Fibroblast of skin of left biceps (primary cell): ENCODE measurements around the gene CRLF2.
A peak's percentile ranks its signal among the peaks of the same experiment; 100 is the strongest.
"Not testable (repeated sequence)": the region's sequence is repeated elsewhere in the genome, so short reads cannot be mapped to it uniquely, and the experiment has no call there.

Source experiments
- DNase-seq, 2 experiments: peaks; one replicate each; pipeline ENCODE4 v3.0.0-alpha.2; 2013; ENCODE audit warnings: low read depth in 2 of 2

CRLF2 gene, protein sequence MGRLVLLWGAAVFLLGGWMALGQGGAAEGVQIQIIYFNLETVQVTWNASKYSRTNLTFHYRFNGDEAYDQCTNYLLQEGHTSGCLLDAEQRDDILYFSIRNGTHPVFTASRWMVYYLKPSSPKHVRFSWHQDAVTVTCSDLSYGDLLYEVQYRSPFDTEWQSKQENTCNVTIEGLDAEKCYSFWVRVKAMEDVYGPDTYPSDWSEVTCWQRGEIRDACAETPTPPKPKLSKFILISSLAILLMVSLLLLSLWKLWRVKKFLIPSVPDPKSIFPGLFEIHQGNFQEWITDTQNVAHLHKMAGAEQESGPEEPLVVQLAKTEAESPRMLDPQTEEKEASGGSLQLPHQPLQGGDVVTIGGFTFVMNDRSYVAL

DNA sequence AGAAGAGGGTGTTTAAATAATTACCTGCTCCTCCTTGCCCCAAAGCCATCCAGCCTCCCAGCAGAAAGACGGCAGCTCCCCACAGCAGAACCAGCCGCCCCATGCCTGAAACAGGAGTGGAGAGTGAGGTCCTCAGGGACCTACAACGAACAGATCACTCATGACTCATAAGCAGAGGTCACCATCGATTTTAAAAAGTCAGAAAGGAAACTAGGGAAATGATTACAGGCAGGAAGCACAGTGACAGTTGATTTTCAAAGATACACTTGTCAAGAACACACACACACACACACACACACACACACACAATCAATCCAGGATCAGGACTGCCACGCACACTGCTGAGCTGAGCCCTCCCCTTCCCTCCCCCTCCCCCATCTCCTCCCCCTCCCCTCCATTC, at the start of gene CRLF2:
CRLF2 (minus strand) TSS at position 118 of the 400 bp plus-strand sequence; CDS start at position 103, 15 bp downstream.
- DNase-seq, result no peak

DNA sequence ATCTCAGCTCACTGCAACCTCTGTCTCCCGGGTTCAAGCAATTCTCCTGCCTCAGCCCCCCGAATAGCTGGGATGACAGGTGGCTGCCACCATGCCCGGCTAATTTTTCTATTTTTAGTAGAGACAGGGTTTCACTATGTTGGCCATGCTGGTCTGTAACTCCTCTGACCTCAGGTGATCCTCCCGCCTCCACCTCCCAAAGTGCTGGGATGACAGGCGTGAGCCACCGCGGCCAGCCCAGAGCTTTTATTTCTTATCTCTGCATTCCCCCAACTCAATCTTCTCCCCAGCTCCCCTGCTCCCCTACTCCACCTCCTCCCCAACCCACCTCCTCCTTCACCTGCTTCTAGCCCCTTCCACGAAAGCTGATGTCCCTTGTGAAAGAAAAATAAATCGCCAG, 49.3 kb upstream of the CRLF2 start:
- not testable (repeated sequence) for DNase-seq

DNA sequence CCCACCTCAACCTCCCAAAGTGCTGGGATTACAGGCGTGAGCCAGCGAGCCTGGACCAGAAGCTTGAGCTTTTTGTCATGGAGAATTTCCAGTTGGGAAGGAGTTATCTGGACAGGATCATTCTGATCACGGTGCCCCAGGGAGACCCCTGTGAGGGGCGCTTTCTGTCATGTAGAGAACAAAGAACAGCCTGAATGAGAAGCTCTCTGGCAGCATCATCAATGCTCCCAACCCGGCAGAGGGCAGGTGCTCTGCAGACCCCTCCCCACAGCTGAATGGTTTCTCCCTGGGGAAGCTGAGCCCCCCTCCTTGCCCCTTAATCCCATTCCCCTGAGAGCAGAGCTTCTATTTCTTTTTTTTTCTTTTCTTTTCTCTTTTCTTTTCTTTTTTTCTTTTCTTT, 48.8 kb upstream of the CRLF2 start:
- no peak for DNase-seq

DNA sequence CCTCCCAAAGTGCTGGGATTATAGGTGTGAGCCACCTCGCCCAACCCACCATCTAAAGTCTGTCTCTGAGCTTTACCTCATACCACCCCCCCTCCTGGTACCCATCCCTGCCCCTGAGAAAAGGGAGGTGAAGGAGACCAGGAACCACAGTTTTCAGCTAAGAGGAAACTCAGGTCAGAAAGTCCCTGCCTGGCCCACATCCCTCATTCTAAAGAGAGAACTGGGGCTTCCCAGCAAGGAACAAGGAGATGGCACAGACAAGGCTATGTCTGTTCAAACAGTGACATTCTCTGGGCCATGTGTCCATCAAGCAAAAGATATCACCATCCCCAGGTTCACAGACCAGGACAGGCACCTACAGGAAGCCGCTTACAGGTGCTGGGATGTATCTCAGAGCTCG, 40.4 kb upstream of the CRLF2 start:
- no peak for DNase-seq

DNA sequence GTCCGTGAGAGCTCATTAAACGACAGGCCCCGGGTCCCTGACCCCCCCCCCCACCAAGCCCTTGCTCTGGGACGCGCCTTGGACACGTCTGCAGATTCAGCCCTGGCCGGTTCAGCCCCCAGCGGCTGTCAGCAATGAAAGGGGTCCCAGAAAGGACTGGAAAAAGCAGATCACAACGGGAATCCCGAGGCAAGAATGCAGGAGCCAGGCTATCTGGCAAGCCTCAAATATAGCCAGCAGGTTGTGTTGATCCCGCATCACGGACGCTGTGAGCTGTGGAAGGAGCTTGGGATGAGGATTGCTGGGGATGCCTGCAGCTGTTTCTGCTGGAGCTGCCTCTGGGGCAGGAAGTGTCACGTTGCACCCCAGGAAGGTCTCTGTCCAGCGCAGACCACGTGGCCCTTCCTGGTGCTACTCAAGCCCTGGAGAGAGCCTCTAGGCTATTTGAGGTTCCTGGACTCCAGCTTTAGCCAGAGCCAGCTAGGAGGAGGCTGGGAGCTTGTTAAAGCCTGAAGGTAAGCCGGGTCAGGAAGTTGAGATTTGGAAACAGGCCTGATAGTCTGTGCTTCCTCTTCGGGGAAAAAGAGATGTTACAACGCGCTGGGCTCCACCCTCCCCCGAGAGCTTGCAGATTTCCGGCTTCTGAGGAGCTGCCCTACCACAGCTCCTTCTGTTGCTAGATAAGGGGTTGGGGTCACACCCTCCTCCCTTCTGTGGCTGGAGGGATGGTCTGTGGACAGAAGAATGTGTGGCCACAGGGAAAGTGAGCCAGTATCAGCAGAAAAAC, 36.8 kb upstream of the CRLF2 start:
- DNase-seq, result no peak

DNA sequence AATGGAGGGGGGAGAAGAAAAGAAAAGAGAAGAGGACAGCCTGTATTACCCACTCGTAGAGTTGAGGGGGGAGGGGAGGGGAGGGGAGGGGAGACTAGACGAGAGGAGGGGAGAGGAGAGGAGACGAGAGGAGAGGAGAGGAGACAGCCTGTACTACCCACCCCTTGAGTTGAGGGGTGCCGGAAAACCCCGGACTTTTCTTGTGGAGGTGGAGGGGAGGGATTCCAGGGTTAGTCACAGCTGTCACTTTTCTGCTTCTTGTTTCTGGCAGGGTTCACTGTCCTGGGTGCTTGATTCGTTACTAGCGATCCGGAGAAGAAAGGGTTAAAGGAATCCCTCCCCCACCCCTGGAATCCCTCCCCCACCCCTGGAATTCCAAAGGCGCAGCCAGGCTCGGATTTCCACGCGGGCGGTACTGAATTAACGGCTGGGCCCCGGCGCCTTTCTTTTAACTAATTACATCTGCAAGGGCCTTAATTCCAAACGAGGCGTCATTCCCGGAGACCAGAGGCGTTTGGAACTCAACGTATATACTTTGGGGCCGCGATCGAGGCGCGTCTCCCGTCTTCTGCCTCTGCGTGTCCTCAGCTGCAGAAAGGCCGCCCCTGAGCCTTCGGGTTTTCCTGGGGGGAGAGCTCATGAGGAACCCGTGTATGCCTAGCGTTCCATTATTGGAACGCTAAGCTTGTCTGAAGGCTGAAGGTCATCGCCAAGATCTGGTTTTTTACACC, 36.0 kb upstream of the CRLF2 start:
- peak; percentile 35 to 39 for DNase-seq

DNA sequence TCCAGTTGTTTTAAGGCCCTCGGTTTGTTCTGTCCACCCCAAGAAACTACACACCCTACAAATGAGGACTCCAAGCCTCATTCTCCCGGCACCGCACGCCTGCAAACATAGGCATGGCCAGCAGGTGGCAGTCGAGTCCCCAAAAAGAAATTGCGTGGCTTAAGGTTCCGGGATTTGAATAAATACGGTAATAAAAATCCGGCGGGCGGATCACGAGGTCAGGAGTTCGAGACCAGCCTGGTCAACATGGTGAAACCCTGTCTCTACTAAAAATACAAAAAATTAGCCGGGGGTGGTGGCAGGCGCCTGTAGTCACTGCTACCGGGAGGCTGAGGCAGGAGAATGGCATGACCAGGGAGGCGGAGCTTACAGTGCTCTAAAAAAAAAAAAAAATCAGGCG, 34.4 kb upstream of the CRLF2 start:
- peak in 1 of 2 experiments; percentile 33 for DNase-seq

DNA sequence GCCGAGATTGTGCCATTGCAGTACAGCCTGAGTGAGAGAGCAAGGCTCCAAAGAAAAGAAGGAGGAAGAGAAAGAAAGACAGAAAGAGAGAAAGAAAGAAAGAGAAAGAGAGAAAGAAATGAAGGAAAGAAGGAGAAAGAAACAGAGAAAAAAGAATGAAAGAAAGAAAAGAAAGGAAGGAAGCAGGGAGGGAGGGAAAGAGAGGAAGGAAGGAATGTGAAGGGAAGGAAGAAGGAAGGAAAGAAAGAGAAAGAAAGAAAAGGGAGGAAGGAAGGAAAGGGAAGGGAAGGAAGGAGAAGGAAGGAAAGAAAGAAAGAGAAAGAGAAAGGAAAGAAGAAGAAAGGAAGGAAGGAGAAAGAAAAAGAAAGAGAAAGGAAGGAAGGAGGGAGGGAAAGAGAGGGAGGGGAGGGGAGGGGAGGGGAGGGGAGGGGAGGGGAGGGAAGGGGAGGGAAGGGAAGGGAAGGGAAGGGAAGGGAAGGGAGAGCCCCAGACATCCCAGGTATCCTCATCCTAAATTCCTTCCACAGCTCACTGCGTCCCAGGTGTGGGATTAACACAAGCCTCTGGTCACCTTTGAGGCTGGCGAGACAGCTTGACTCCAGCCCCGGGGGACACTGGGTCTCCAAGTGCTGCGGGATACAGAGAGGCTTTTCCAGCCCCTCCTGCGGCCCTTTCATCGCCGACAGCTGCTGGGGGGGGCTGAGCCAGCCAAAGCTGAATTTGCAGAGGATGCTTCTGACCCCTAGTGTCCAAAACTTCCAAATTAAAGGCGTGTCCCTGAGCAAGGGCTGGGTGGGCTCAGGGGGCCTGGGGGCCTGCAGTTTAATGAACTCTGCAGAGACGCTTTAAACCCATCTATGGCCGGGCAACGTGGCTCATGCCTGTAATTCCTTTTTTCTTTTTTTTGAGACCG, 32.0 kb upstream of the CRLF2 start:
- no peak for DNase-seq

DNA sequence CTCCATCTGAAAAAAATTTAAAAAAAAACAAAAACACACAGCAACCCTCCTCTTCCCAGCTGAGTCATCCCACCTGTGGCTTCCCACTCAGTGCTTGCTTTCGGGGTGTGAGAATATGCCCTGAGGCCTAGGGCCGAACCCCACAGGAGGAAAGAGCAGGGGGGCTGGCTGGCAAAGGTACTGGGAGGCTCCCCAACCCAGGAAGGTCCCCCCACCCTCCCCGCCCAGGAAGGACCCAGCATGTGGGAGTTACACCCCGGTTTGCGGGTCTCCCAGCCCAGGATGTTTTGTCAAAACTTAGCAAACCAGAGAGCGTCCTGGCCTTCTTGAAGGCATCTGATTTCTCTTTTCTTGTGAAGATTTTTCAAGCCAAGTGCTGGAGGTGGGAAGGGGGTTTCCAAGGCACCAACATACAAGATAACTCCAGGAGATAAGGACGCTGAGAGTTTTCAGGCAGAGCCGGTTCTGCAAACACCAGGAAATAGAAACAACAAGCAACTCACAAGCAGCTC, 30.5 kb upstream of the CRLF2 start:
- DNase-seq, result no peak

DNA sequence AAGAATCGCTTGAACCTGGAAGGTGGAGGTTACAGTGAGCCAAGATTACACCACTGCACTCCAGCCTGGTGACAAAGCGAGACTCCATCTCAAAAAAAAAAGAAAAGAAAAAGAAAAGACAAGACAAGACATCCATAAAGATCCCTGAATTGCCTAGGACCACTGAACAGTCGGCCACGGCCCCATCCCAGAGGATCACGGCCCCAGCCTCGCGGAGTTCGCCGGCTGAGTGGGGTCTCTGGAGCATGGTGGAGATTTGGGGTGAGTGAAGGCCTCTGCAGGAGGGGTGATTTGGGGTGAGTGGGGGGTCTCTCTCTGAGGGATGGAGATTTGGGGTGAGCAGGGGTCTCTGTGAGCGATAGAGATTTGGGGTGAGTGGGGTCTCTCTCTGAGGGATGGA, 28.1 kb upstream of the CRLF2 start:
- DNase-seq, result not testable (repeated sequence)

DNA sequence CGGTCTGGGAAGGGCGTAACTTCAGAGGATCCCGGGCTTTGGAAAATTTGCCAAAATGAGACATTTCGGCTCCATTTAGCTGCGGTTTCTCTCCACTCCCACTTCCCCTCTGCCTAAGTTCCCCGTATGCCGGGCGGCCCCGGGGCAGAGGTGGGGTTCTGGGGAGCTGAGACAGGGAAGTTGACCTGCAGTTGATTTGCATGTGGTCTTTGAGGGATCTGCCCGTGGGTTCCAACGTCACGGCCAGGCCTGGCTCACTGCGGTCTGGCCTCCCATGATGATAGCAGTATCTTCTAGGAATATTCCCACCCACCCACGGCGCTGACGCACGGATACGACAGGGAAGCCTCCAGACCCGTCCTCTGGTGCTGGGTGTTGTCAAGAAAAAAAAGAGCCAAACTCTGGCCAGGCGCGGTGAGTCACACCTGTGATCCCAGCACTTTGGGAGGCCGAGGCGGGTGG, 27.3 kb upstream of the CRLF2 start:
- DNase-seq, result no peak

DNA sequence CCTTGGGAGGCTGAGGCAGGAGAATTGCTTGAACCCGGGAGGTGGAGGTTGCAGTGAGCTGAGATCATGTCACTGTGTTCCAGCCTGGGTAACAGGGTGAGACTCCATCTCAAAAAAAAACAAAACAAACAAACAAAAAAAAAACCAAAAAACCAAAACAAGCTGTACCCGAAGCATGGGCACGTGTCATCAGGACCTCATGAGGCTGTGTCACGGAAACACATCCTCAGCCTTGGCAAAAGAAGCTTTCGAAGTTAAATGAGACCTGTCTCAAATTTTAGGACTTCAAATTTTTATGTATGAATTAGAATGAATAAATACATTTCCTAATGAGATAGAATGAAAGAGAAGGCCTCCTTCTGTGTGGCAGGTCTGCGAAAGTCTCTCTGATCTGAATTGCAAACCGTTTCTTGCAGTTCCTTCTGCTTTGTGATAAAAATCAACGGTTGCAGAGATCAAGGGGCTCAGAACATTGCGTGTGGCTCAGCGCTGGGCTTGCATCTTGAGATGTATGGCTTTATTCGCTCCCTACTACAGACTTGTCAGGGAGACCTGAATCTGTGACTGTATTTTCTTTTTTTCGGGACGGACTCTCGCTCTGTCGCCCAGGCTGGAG, 19.5 kb upstream of the CRLF2 start:
- no peak for DNase-seq

DNA sequence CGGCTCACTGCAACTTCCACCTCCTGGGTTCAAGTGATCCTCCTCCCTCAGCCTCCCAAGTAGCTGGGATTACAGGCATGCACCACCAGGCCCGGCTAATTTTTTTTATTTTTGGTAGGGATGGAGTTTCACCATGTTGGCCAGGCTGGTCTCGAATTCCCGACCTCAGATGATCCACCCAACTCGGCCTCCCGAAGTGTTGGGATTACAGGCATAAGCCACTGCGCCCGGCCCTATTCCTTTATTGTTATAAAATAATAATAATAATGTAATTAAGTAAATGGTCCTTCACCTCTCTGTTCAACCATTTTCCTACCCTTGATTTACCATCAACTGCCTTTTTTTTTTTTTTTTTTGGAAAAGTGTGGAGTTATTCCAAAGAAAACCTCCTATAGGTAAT, 15.7 kb upstream of the CRLF2 start:
- DNase-seq, result not testable (repeated sequence)

DNA sequence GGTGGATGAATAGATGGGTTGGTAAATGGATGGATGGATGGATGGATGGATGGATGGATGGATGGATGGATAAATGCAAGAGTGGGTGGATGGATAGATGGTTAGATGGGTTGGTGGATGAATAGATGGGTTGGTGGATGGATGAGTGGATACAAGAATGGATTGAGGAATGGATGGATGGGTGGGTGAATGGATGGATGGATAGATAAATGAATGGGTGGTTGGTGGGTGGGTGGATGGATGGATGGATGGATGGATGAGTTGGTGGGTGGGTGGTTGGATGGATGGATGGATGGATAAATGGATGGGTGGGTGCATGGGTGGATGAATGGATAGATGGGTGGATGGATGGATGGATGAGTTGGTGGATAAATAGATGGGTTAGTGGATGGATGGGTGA, 13.8 kb upstream of the CRLF2 start:
- DNase-seq, result no peak

DNA sequence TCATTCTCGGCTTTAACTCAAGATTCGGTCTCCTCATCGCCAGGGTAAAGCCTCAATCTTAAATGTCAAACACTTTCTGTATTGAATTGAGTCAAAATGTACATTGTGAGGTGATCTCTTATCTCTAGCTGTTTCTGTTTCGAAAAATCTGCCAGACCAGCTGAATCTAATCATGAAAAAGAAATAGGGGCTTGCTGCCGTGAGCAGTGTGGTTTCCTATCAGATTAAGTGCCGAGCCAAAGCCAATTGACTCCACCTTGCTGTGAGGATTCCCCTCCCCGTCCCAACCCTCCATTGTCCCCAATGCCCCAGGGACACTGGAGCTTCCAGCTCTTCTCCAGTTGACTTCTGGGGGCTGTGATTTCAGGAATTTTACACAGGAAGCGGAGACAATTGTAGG, 12.5 kb upstream of the CRLF2 start:
- DNase-seq, result no peak

DNA sequence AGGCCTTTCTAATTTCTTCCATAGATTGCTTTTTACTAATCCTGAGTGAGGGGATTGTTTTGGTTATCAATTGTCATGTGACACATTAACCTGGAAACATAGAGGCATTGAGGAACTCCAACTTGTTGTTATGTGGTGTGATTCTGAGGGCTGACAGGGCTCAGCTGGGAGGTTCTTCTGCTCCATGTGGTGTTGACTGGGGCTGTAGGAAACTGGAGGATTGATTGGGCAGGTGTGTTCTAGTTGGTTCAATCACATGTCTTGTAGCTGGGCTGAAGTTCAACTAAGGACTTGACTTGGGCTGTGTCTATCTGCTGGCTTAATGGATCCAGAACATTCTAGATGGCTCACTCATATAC, 10.8 kb upstream of the CRLF2 start:
- no peak for DNase-seq

DNA sequence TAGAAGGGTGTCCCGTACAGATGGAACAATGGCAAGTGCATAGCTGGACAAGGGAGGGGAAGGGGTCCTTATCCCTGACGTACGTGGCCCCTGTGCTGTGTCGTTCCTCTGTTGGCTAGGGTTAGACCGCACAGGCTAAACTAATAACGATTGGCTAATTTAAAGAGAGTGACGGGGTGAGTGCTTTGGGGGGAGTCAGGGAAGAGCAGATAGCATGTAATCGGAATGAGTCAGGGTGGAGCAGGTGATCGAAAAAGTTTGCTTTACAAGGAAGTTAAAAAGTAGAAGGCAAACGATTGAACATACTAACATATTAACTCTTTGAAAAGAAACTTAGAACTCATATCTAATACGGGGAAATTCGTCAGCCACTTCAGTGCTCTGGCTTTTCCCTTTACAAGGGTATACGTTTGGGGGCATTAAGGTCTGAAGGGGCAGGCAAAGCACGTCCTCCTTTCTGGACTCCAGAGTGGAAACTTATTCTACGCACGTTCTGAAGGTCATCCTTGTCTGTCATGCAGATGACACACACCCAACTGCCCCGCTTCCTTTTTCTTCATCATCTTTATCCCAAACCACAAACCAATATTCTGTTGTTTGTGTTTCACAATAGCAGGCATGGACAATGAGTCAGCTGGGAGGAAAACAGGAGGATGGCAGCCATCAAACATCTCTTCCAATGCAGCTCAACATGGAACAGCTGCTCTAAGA, 10.2 kb upstream of the CRLF2 start:
- no peak for DNase-seq

DNA sequence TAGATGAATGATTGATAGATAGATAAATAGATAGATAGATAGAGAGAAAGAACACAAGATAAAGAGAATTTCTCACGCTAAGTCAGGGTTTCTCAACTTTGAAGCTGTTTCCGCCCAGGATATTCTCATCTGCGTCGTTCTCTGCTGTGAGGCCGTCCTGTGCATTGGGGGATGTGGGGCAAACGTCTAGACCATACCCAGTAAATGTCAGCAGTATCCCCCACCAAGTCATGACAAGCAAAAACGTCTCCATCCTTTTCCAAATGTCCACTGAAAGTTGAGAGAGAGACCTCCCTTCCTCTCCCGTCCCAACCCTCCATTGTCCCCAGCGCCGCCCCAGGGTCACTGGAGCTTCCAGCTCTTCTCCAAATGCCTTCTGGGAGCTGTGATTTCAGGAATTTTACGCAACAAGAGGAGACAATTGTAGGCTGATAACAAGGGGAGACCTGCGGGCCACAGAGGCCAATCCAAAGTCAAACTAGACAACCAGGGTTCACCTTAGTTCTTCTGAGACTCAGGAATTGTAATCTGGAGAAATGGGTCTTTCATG, 8.9 kb upstream of the CRLF2 start:
- no peak for DNase-seq

DNA sequence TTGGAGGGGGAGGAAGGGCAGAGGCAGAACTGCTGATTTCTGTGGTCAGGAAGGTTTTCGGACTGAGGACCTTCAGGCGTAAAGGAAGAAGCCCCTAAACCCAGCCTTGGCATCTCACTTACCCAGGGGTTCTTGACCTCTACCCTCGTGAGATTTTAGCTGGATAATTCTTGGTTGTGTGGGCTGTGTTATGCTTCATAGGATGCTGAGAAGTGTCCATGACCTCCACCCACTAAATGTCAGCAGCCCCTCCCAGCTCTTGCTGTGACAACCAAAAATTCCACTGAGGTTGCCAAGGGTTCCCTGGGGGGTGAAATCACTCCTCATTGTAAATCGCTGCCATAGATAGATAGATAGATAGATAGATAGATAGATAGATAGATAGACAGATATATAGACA, 5.8 kb upstream of the CRLF2 start:
- no peak for DNase-seq
